ENCODE results near the gene ZNF334. TPM values are rescaled to one million over a fixed set of nuclear protein-coding genes. Genes with fewer than 3 reads are reported as not detected.

The ZNF334 gene
- total RNA-seq, 1 experiment from 2014 or later: 19.5 TPM

- no peaks in the 10 kb centered on the region for H3K9me3 ChIP-seq (ENCODE audit: control insufficient read depth, low read depth, low read length)
- no peaks in the 10 kb centered on the region for H3K4me1 ChIP-seq (ENCODE audit: insufficient read depth, low read length)
- H3K18ac ChIP-seq (ENCODE audit: insufficient read length, low read depth, low read length): no peak overlapping the region
- H2BK5ac ChIP-seq (ENCODE audit: insufficient read length, low read length): no peak overlapping the region
- no peak overlapping the region for H3K27ac ChIP-seq (ENCODE audit: insufficient read length, low read depth, low read length)
- no peak overlapping the region for H3K56ac ChIP-seq (ENCODE audit: insufficient read length, low read depth, low read length)
- no peaks in the 10 kb centered on the region for H3K27me3 ChIP-seq (ENCODE audit: insufficient read depth, low read length)
- Mint-ChIP-seq H3K4me3 (no peak overlapping the region), H3K27ac (no peak overlapping the region), H3K4me1 (peaks cover 0 to 6% of the 10 kb centered on the region in 2 experiments; a peak in 3 of 4 replicates), H3K27me3 (ENCODE audit: low read depth) (peaks cover 34% of the 10 kb centered on the region), H3K9me3 (peaks cover 0 to 1% of the 10 kb centered on the region in 2 experiments; a peak in 1 of 5 replicates), H3K36me3 (ENCODE audit: insufficient read depth in 1 of 3, low read depth in 3 of 3) (no peaks in the 10 kb centered on the region)
- no peak overlapping the region for H2BK120ac ChIP-seq (ENCODE audit: low read depth, low read length, poor library complexity, severe bottlenecking)
- H4K5ac ChIP-seq (ENCODE audit: insufficient read length, low read depth, low read length): no peak overlapping the region
- no peak overlapping the region for H3T11ph ChIP-seq (ENCODE audit: low read length)
- H3K79me2 ChIP-seq (ENCODE audit: insufficient read depth, low read length): no peaks in the 10 kb centered on the region
- H3K23ac ChIP-seq (ENCODE audit: insufficient read length, low read depth, low read length): no peak overlapping the region
- H3K9ac ChIP-seq (ENCODE audit: extremely low read depth, insufficient read length, low read length): no peak overlapping the region
- no peak for TF ChIP-seq CTCF (conservative IDR thresholded peaks at IDR 0.05)
- no peak overlapping the region for H4K91ac ChIP-seq (ENCODE audit: insufficient read length, low read depth, low read length)
- no peak overlapping the region for H3K4ac ChIP-seq (ENCODE audit: low read depth, low read length)
- no peaks in the 10 kb centered on the region for H4K20me1 ChIP-seq (ENCODE audit: control insufficient read depth, insufficient read depth, insufficient read length)
- H2AFZ ChIP-seq (ENCODE audit: low read length): no peak overlapping the region
- no peak overlapping the region for H2BK12ac ChIP-seq (ENCODE audit: insufficient read length, low read depth, low read length)
- DNase-seq: no peak
- H3K14ac ChIP-seq (ENCODE audit: insufficient read depth, low read length): no peak overlapping the region
- no peak overlapping the region for H2BK15ac ChIP-seq (ENCODE audit: low read depth, low read length)
- no peaks in the 10 kb centered on the region for H3K79me1 ChIP-seq (ENCODE audit: insufficient read depth, low read depth, low read length, poor library complexity, severe bottlenecking)
- no peak overlapping the region for H4K8ac ChIP-seq (replicated peaks; ENCODE audit: insufficient read length, low read depth, low read length)
- WGBS (ENCODE audit: extremely low coverage, insufficient read length, low lambda C conversion rate): no CpG with 5 or more reads among the region's 2 CpGs
- H3K23me2 ChIP-seq (ENCODE audit: insufficient read length, low read depth, low read length, poor library complexity, severe bottlenecking): no peaks in the 10 kb centered on the region
- no peak overlapping the region for H3K4me2 ChIP-seq (ENCODE audit: insufficient read depth, insufficient read length, low read length)
- H2AK5ac ChIP-seq (ENCODE audit: insufficient read length, low read length): no peak overlapping the region
- H2BK20ac ChIP-seq (ENCODE audit: low read depth, low read length, poor library complexity, severe bottlenecking): no peak overlapping the region
These were observed 10.5 kb upstream of the ZNF334 start for GRCh38 chr20:46523696-46524328.

All from H9 (cell line).